IMR-90 (cell line): Measurements from ENCODE around the gene THSD7B. TPM values are rescaled to one million over a fixed set of nuclear protein-coding genes. Genes with fewer than 3 reads are reported as not detected.

Experiments used
- ATAC-seq: fragments of 200-7000 bp; cut with Tn5 transposase; 2 replicates; pipeline ENCODE4 v1.9.1; 2020; ENCODE audit warnings: low read depth, mild to moderate bottlenecking, moderate library complexity
- BruUV-seq: library from RNA; stranded (reverse); fragments of 400-500 nt; replicated peaks from 2 replicates; lab custom pipeline; 2021; lab: Mats Ljungman, UMichigan
- CTCF ChIA-PET: fragments of 300-600 bp; formaldehyde crosslinking; extraction: SDS; loops from one replicate; lab custom pipeline; 2021; ENCODE audit warnings: antibody characterized with exemption; lab: Yijun Ruan, JAX
- POLR2A ChIA-PET: fragments of 300-600 bp; sonication (Branson Sonifier 250); formaldehyde crosslinking; loops from one replicate; lab custom pipeline; 2022; ENCODE audit warnings: antibody characterized with exemption; ENCODE audit not compliant: unreplicated experiment; lab: Charles Lee
- DNase-seq: peaks from one replicate; pipeline ENCODE4 v3.0.0; 2013
- H2AFZ ChIP-seq: replicated peaks from 2 replicates; pipeline ENCODE3; 2013; ENCODE audit warnings: low read length, mild to moderate bottlenecking; ENCODE audit not compliant: poor library complexity
- H2AK5ac ChIP-seq: 2 replicates; pipeline ENCODE4 v1.6.1; 2013; ENCODE audit warnings: low read depth, low read length, inconsistent platforms
- H2AK9ac ChIP-seq: replicated peaks from 2 replicates; pipeline ENCODE3; 2013; ENCODE audit warnings: mild to moderate bottlenecking, low read depth, low read length, moderate library complexity; ENCODE audit not compliant: poor library complexity
- H2BK120ac ChIP-seq: 2 replicates; pipeline ENCODE4 v1.6.1; 2013; ENCODE audit warnings: low read depth, low read length, inconsistent platforms
- H2BK15ac ChIP-seq: 3 replicates; pipeline ENCODE4 v1.6.1; 2013; ENCODE audit warnings: low read depth, low read length, inconsistent platforms
- H2BK20ac ChIP-seq: 2 replicates; pipeline ENCODE4 v1.6.1; 2013; ENCODE audit warnings: low read depth, mild to moderate bottlenecking, inconsistent platforms, low read length, moderate library complexity
- H2BK5ac ChIP-seq: 2 replicates; pipeline ENCODE4 v1.6.1; 2013; ENCODE audit warnings: mild to moderate bottlenecking, low read depth, low read length, inconsistent platforms; ENCODE audit not compliant: poor library complexity, severe bottlenecking
- H3K14ac ChIP-seq: replicated peaks from 2 replicates; pipeline ENCODE4 v1.6.1; 2013; ENCODE audit warnings: low read depth, low read length, inconsistent platforms
- H3K18ac ChIP-seq: 2 replicates; pipeline ENCODE4 v1.6.1; 2013; ENCODE audit warnings: low read depth, low read length, control low read depth
- H3K23ac ChIP-seq: 2 replicates; pipeline ENCODE4 v1.6.1; 2013; ENCODE audit warnings: low read depth, low read length, inconsistent platforms
- H3K27ac ChIP-seq: 2 replicates; pipeline ENCODE4 v1.5.1; 2013; ENCODE audit warnings: mild to moderate bottlenecking, control low read depth, low read length; ENCODE audit not compliant: insufficient read depth
- H3K27me3 ChIP-seq: 2 replicates; pipeline ENCODE4 v1.6.1; 2013; ENCODE audit warnings: low read length; ENCODE audit not compliant: control insufficient read depth, insufficient read depth
- H3K36me3 ChIP-seq: 2 replicates; pipeline ENCODE4 v1.6.1; 2013; ENCODE audit warnings: low read length, mixed read lengths; ENCODE audit not compliant: control insufficient read depth, insufficient read depth
- H3K4ac ChIP-seq: 2 replicates; pipeline ENCODE4 v1.6.1; 2013; ENCODE audit warnings: low read depth, low read length, inconsistent platforms
- H3K4me1 ChIP-seq: 2 replicates; pipeline ENCODE4 v1.6.1; 2013; ENCODE audit warnings: low read length, mixed read lengths; ENCODE audit not compliant: control insufficient read depth, insufficient read depth
- H3K4me2 ChIP-seq: 2 replicates; pipeline ENCODE4 v1.6.1; 2013; ENCODE audit warnings: low read depth, mild to moderate bottlenecking, control low read depth, low read length, moderate library complexity
- H3K4me3 ChIP-seq: 2 replicates; pipeline ENCODE4 v1.5.1; 2013; ENCODE audit warnings: low read depth, mild to moderate bottlenecking, control low read depth, low read length, moderate library complexity; ENCODE audit not compliant: insufficient read depth
- H3K56ac ChIP-seq: 2 replicates; pipeline ENCODE4 v1.6.1; 2013; ENCODE audit warnings: low read length, inconsistent platforms; ENCODE audit not compliant: insufficient read depth; ENCODE audit errors: extremely low read depth
- H3K79me1 ChIP-seq, 2 experiments: 2 replicates each; pipeline ENCODE4 v1.6.1; 2013; ENCODE audit warnings: low read length in 2 of 2, inconsistent platforms in 1 of 2, low read depth in 1 of 2
- H3K9ac ChIP-seq: 2 replicates; pipeline ENCODE4 v1.6.1; 2013; ENCODE audit warnings: low read depth, low read length, control low read depth
- H3K9me1 ChIP-seq: 2 replicates; pipeline ENCODE4 v1.6.1; 2013; ENCODE audit warnings: low read length, inconsistent platforms; ENCODE audit not compliant: insufficient read depth
- H3K9me3 ChIP-seq: 2 replicates; pipeline ENCODE4 v1.6.1; 2013; ENCODE audit warnings: low read length; ENCODE audit not compliant: control insufficient read depth, insufficient read depth
- H4K20me1 ChIP-seq: 2 replicates; pipeline ENCODE4 v1.6.1; 2013; ENCODE audit warnings: low read length, inconsistent platforms; ENCODE audit not compliant: insufficient read depth
- H4K5ac ChIP-seq: 2 replicates; pipeline ENCODE4 v1.6.1; 2013; ENCODE audit warnings: mild to moderate bottlenecking, low read depth, low read length, control low read depth
- H4K8ac ChIP-seq, 2 experiments: 2 replicates each; pipeline ENCODE4 v1.6.1; 2013; ENCODE audit warnings: low read depth in 2 of 2, low read length in 2 of 2, control low read depth in 1 of 2, inconsistent platforms in 1 of 2
- H4K91ac ChIP-seq: 2 replicates; pipeline ENCODE4 v1.6.1; 2013; ENCODE audit warnings: low read depth, low read length, inconsistent platforms; ENCODE audit not compliant: insufficient read depth
- BHLHE40 ChIP-seq: fragments of 150-350 bp; IDR thresholded peaks from 2 replicates; pipeline ENCODE4 v1.6.1; 2016; ENCODE audit warnings: mild to moderate bottlenecking, low read depth, low read length
- ELK1 ChIP-seq: fragments of 150-350 bp; IDR thresholded peaks from 2 replicates; pipeline ENCODE4 v1.6.1; 2016; ENCODE audit warnings: low read depth, mild to moderate bottlenecking, low read length, moderate library complexity, borderline replicate concordance
- MAFK ChIP-seq: IDR thresholded peaks from 2 replicates; pipeline ENCODE4 v1.6.1; 2012; ENCODE audit warnings: low read depth, low read length, improper control_type of control experiment
- MAZ ChIP-seq: IDR thresholded peaks from 2 replicates; pipeline ENCODE4 v1.6.1; 2012; ENCODE audit warnings: low read depth, mild to moderate bottlenecking, low read length, improper control_type of control experiment, moderate library complexity, borderline replicate concordance
- MXI1 ChIP-seq: IDR thresholded peaks from 2 replicates; pipeline ENCODE4 v1.6.1; 2012; ENCODE audit warnings: low read depth, mild to moderate bottlenecking, low read length, moderate library complexity, borderline replicate concordance
- NFE2L2 ChIP-seq: fragments of 150-350 bp; IDR thresholded peaks from 2 replicates; pipeline ENCODE4 v1.6.1; 2016; ENCODE audit warnings: low read depth, mild to moderate bottlenecking, low read length
- POLR2A ChIP-seq: IDR thresholded peaks from 2 replicates; pipeline ENCODE4 v1.6.1; 2012; ENCODE audit warnings: mild to moderate bottlenecking, low read depth, low read length
- RAD21 ChIP-seq: IDR thresholded peaks from 2 replicates; pipeline ENCODE4 v1.6.1; 2012; ENCODE audit warnings: low read length, improper control_type of control experiment
- RCOR1 ChIP-seq: IDR thresholded peaks from 2 replicates; pipeline ENCODE4 v1.6.1; 2012; ENCODE audit warnings: mild to moderate bottlenecking, low read length, improper control_type of control experiment; ENCODE audit not compliant: insufficient replicate concordance
- WGBS, 2 experiments: methylation state at CpG; one replicate each; pipeline versions ENCODE4 v1.1.5 to v1.1.7; 2013; ENCODE audit warnings: missing lambda C conversion rate in 2 of 2; ENCODE audit not compliant: insufficient read length in 1 of 2; ENCODE audit errors: extremely low coverage in 2 of 2; 5-methylcytosine and 5-hydroxymethylcytosine counted together
- dilution Hi-C: fragments of 300-500 bp; cut with HindIII; formaldehyde crosslinking; loops from one replicate; pipeline ENCODE4 v1.14.3; 2018; ENCODE audit warnings: low sequenced_read_pairs; ENCODE audit not compliant: unreplicated experiment
- in situ Hi-C: fragments of 300-500 bp; cut with MboI; formaldehyde crosslinking; loops from 3 replicates; pipeline ENCODE4 v1.14.3; 2019; ENCODE audit warnings: low sequenced_read_pairs, inconsistent platforms, mixed read lengths
- intact Hi-C: fragments of 100-400 bp; cut with micrococcal nuclease; formaldehyde crosslinking; loops from 2 replicates; pipeline ENCODE4 v1.10.0; 2022
- polyA plus RNA-seq, 3 experiments: library from polyadenylated mRNA; depleted of rRNA; stranded (reverse); fragments of >200 nt; gene quantifications; 2 replicates each; pipeline ENCODE4 v1.2.3, GENCODE V29; 2012; ENCODE audit warnings: low replicate concordance in 1 of 3
- total RNA-seq: library from RNA; depleted of rRNA; stranded (reverse); fragments of >200 nt; gene quantifications from 2 replicates; pipeline ENCODE4 v1.2.3, GENCODE V29; 2012
- TF ChIP-seq, protein P1 (sequence below): fragments of 150-350 bp; IDR thresholded peaks from 2 replicates; pipeline ENCODE4 v1.6.1; 2017; ENCODE audit warnings: mild to moderate bottlenecking, antibody characterized with exemption, low read length, low read depth

The THSD7B gene
- total and polyA plus RNA-seq, 2 of the 4 experiments (the other 2 are of a cell fraction): not detected

DNA sequence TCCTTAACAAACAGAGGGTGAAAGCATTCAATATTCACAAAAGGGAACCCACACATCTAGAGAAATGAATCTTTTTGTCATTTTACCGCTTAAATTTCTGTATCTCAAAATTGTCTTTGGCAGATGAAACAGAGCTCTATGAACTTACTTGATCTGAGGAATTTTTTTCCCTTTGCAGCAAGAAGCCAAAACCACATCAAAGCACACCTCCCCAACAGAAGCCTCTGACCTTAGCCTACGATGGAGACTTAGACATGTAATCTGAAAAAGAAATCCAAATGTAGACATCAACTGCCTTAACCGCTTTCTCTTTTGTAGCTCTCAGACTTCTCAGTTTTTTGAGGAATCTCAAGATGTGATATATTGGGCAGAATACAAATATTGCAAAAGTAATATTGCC, 911.0 kb downstream of the THSD7B start:
- Histone ChIP-seq H2AFZ (no peak overlapping the region), H3K79me1 (no peaks in the 10 kb centered on the region), H4K8ac (no peak overlapping the region), H3K4ac (no peak overlapping the region), H2AK5ac (no peak overlapping the region), H3K23ac (no peak overlapping the region), H3K9me3 (peaks cover 6% of the 10 kb centered on the region; the same call in 1 of the 2 replicates), H3K27ac (no peak overlapping the region), H3K9ac (no peak overlapping the region), H2BK20ac (no peak overlapping the region), H3K36me3 (no peaks in the 10 kb centered on the region), H3K18ac (no peak overlapping the region), H3K4me3 (no peak overlapping the region), H4K5ac (no peak overlapping the region), H2BK15ac (no peak overlapping the region), H3K4me2 (no peak overlapping the region), H3K56ac (no peak overlapping the region), H3K14ac (no peak overlapping the region), H3K9me1 (no peaks in the 10 kb centered on the region), H3K4me1 (no peaks in the 10 kb centered on the region), H2BK120ac (no peak overlapping the region), H4K91ac (no peak overlapping the region), H2AK9ac (no peak overlapping the region), H3K27me3 (no peaks in the 10 kb centered on the region), H4K20me1 (no peaks in the 10 kb centered on the region), H2BK5ac (no peak overlapping the region)
- TF ChIP-seq NFE2L2 (no peak), RAD21 (no peak), MXI1 (no peak), ELK1 (no peak), MAFK (no peak), MAZ (no peak), BHLHE40 (no peak), RCOR1 (no peak), POLR2A (no peak)
- TF ChIP-seq, protein P1, sequence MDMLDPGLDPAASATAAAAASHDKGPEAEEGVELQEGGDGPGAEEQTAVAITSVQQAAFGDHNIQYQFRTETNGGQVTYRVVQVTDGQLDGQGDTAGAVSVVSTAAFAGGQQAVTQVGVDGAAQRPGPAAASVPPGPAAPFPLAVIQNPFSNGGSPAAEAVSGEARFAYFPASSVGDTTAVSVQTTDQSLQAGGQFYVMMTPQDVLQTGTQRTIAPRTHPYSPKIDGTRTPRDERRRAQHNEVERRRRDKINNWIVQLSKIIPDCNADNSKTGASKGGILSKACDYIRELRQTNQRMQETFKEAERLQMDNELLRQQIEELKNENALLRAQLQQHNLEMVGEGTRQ: no peak
- ATAC-seq (no peak), DNase-seq (no peak)
- dilution Hi-C loops (no loop called here), in situ Hi-C loops (no loop called here), intact Hi-C loops (no loop called here)
- no CpG with 5 or more reads among the region's 3 CpGs for WGBS, 2 experiments
- POLR2A ChIA-PET: no interaction called here
- CTCF ChIA-PET: no interaction called here
- BruUV-seq: no TSS peak
